ENCODE measurements around the gene HSBP1L1. TPM values are rescaled to one million over a fixed set of nuclear protein-coding genes. Genes with fewer than 3 reads are reported as not detected.
A peak's percentile ranks its signal among the peaks of the same experiment; 100 is the strongest.

Gene HSBP1L1
- total RNA-seq, 1 experiment from 2014 or later = not detected

DNA sequence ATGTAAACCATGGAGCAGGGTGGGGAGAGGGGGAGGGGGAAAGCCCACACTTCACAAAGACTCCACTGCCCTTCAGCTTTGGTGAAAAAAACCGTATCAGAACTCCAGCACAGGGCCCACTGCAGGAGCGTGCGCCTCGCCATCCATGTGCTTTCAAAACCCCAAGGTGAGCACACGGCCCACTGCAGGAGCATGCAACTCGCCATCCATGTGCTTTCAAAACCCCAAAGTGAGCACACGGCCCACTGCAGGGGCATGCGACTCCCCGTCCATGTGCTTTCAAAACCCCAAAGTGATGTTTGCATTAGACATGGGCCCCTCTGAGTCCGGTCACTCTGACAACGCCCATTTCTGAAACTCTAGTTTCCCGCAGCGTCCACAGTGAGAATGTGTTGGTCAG, 16.1 kb downstream of the HSBP1L1 start:
- no peak overlapping the region for H3K23ac ChIP-seq (ENCODE audit: insufficient read length, low read depth, low read length)
- Mint-ChIP-seq H3K4me1 (peaks cover 0 to 2% of the 10 kb centered on the region in 2 experiments; a peak in 1 of 4 replicates), H3K4me3 (no peak overlapping the region)

More for the DNA sequence above, 16.1 kb downstream of the HSBP1L1 start:
- H2AFZ ChIP-seq (ENCODE audit: low read length) = no peak overlapping the region
- H3K27me3 Mint-ChIP-seq (ENCODE audit: low read depth) = no peaks in the 10 kb centered on the region
- H3K4ac ChIP-seq (ENCODE audit: low read depth, low read length) = no peak overlapping the region
- H4K5ac ChIP-seq (ENCODE audit: insufficient read length, low read depth, low read length) = no peak overlapping the region
- peaks cover 72% of the 10 kb centered on the region for H3K79me2 ChIP-seq (ENCODE audit: insufficient read depth, low read length)
- H3K27ac ChIP-seq (ENCODE audit: insufficient read length, low read depth, low read length) = no peak overlapping the region
- DNase-seq = no peak
- no peak overlapping the region for H2BK5ac ChIP-seq (ENCODE audit: insufficient read length, low read length)
- H4K20me1 ChIP-seq (ENCODE audit: control insufficient read depth, insufficient read depth, insufficient read length) = no peaks in the 10 kb centered on the region
- H3K9me3 ChIP-seq (ENCODE audit: control insufficient read depth, low read depth, low read length) = no peaks in the 10 kb centered on the region
- no peak overlapping the region for H3K14ac ChIP-seq (ENCODE audit: insufficient read depth, low read length)
- no peak overlapping the region for H2BK20ac ChIP-seq (ENCODE audit: low read depth, low read length, poor library complexity, severe bottlenecking)
- H2BK120ac ChIP-seq (ENCODE audit: low read depth, low read length, poor library complexity, severe bottlenecking) = no peak overlapping the region
- no peak overlapping the region for H4K91ac ChIP-seq (ENCODE audit: insufficient read length, low read depth, low read length)
- peak overlapping the region in 1 of 3 experiments; percentile 41; a peak in 2 of 7 replicates for H3K27ac Mint-ChIP-seq
- no peaks in the 10 kb centered on the region for H3K4me1 ChIP-seq (ENCODE audit: insufficient read depth, low read length)
- peaks cover 29 to 56% (median 49%) of the 10 kb centered on the region in 3 experiments for H3K36me3 Mint-ChIP-seq (ENCODE audit: insufficient read depth in 1 of 3, low read depth in 3 of 3)
- H2BK15ac ChIP-seq (ENCODE audit: low read depth, low read length) = no peak overlapping the region
- H4K8ac ChIP-seq (replicated peaks; ENCODE audit: insufficient read length, low read depth, low read length) = no peak overlapping the region
- H3K27me3 ChIP-seq (ENCODE audit: insufficient read depth, low read length) = no peaks in the 10 kb centered on the region
- no peak overlapping the region for H2AK5ac ChIP-seq (ENCODE audit: insufficient read length, low read length)
- no peak overlapping the region for H3K18ac ChIP-seq (ENCODE audit: insufficient read length, low read depth, low read length)
- peaks cover 2% of the 10 kb centered on the region for H3K23me2 ChIP-seq (ENCODE audit: insufficient read length, low read depth, low read length, poor library complexity, severe bottlenecking)
- H3K9me3 Mint-ChIP-seq = no peaks in the 10 kb centered on the region
- no CpG with 5 or more reads among the region's 13 CpGs for WGBS (ENCODE audit: extremely low coverage, insufficient read length, low lambda C conversion rate)
- no peak overlapping the region for H3T11ph ChIP-seq (ENCODE audit: low read length)
- H3K9ac ChIP-seq (ENCODE audit: extremely low read depth, insufficient read length, low read length) = no peak overlapping the region
- H3K79me1 ChIP-seq (ENCODE audit: insufficient read depth, low read depth, low read length, poor library complexity, severe bottlenecking) = peaks cover 18% of the 10 kb centered on the region
- H3K4me2 ChIP-seq (ENCODE audit: insufficient read depth, insufficient read length, low read length) = no peak overlapping the region
- no peak overlapping the region for H2BK12ac ChIP-seq (ENCODE audit: insufficient read length, low read depth, low read length)
- no peak overlapping the region for H3K56ac ChIP-seq (ENCODE audit: insufficient read length, low read depth, low read length)
- TF ChIP-seq, protein P1, sequence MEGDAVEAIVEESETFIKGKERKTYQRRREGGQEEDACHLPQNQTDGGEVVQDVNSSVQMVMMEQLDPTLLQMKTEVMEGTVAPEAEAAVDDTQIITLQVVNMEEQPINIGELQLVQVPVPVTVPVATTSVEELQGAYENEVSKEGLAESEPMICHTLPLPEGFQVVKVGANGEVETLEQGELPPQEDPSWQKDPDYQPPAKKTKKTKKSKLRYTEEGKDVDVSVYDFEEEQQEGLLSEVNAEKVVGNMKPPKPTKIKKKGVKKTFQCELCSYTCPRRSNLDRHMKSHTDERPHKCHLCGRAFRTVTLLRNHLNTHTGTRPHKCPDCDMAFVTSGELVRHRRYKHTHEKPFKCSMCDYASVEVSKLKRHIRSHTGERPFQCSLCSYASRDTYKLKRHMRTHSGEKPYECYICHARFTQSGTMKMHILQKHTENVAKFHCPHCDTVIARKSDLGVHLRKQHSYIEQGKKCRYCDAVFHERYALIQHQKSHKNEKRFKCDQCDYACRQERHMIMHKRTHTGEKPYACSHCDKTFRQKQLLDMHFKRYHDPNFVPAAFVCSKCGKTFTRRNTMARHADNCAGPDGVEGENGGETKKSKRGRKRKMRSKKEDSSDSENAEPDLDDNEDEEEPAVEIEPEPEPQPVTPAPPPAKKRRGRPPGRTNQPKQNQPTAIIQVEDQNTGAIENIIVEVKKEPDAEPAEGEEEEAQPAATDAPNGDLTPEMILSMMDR (conservative IDR thresholded peaks at IDR 0.05) = no peak
